HuH-7.5 (cell line): ENCODE data around the gene ZSWIM5.

Experiments used
- DNase-seq: peaks from one replicate; pipeline ENCODE4 v3.0.0; 2011; ENCODE audit warnings: low spot score

ZSWIM5 gene

GRCh38 chr1:45018599-45019230 is 187.7 kb downstream of the ZSWIM5 start:
- DNase-seq: no peak

GRCh38 chr1:45016767-45017166 is 189.6 kb downstream of the ZSWIM5 start:
- no peak for DNase-seq

GRCh38 chr1:45016090-45016697 is 190.2 kb downstream of the ZSWIM5 start:
- no peak for DNase-seq

GRCh38 chr1:45015683-45016082 is 190.7 kb downstream of the ZSWIM5 start:
- DNase-seq: no peak

- peak; percentile 53 for DNase-seq
Measured at GRCh38 chr1:45014321-45015028, 191.9 kb downstream of the ZSWIM5 start.

GRCh38 chr1:45013551-45014209 is 192.7 kb downstream of the ZSWIM5 start:
- DNase-seq: no peak

GRCh38 chr1:45012639-45013278 is 193.6 kb downstream of the ZSWIM5 start:
- DNase-seq: peak; percentile 60

GRCh38 chr1:45011837-45012638 is 194.4 kb downstream of the ZSWIM5 start, which contains the start of gene UROD:
Gene UROD, plus strand, starts transcription at chr1:45012254. Its CDS starts 12 bp downstream, at chr1:45012266.
- peak; percentile 82 for DNase-seq

- peak; percentile 67 for DNase-seq
Measured at GRCh38 chr1:45010855-45011811, 195.3 kb downstream of the ZSWIM5 start, which contains the start of gene HECTD3. Gene HECTD3, minus strand, starts transcription at chr1:45011324. Its CDS starts 67 bp downstream, at chr1:45011257.

GRCh38 chr1:45009956-45010854 is 196.2 kb downstream of the ZSWIM5 start:
- DNase-seq: peak; percentile 35

GRCh38 chr1:45009296-45009865 is 197.0 kb downstream of the ZSWIM5 start:
- no peak for DNase-seq

- DNase-seq: no peak
Measured at GRCh38 chr1:45008516-45008915, 197.9 kb downstream of the ZSWIM5 start.

GRCh38 chr1:45008076-45008475 is 198.3 kb downstream of the ZSWIM5 start:
- no peak for DNase-seq

- DNase-seq: no peak
Measured at GRCh38 chr1:45007311-45007710, 199.1 kb downstream of the ZSWIM5 start.

GRCh38 chr1:45005761-45006160 is 200.6 kb downstream of the ZSWIM5 start:
- DNase-seq: no peak

GRCh38 chr1:45004281-45004920 is 202.0 kb downstream of the ZSWIM5 start:
- no peak for DNase-seq

GRCh38 chr1:45003741-45004140 is 202.7 kb downstream of the ZSWIM5 start:
- no peak for DNase-seq
